ENCODE results near the gene DENND1A. TPM values are rescaled to one million over a fixed set of nuclear protein-coding genes. Genes with fewer than 3 reads are reported as not detected.

Gene DENND1A
- total RNA-seq, 1 donor from 2014 or later = 13.6 TPM

DNA sequence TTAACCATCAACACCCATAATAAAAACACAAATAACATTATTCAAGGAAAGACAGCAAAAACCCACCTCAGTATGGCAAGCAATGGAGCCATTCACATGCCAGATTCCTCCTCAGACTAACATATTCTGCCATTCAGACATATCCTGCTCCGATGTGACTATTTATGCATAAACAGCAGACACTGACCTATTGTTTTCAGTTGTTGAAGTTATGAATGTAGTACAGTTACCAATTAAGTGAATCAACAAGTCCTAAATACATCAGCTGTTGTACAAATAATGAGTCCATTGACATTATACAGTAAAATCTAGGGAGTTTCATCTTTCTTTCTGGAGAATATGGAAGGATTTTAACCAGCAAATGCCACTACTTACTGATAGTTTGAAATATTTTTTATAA, 131.7 kb downstream of the DENND1A start:
- intact Hi-C loops (cut with DNase I) = no loop called here
- DNase-seq (ENCODE audit: missing footprints) (no peak), ATAC-seq (no peak)

DNA sequence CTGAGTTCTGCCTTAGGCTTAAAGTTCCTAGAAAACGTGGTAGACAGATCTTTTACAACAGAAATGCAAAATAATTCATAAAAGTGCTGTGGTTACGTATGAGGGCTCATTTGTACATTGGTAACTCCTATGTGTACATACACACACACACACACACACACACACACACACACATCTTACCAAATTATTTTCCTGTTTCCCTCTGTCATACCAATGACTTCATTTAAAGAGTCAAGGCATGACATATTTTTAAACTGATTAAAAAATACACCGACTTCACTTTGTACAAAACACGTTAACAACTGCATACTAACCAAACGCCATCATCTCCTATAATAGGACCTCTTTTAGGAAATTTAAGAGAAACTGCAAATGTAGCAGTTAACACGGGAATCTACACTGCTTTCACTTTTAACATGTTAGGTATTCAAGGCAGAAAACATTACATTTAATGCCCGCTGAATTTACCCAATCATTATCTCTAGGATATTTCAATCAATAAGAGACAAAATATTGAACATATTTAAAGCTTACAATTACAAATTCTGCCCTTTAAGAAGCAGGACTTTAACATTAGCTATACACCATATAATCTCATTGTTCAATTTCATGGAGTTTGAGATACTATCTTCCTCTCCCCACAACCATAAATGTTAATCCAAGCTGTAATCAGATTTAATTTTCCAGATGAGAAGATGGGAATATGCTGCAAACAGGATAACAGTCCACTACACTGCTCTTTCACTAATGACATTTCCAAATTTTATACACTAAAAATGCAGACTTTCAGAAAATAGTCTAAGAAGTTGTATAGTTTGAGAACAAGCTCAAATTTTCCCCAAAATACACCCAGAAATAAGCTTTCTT, 133.1 kb downstream of the DENND1A start:
- intact Hi-C loops (cut with DNase I) = no loop called here
- DNase-seq (ENCODE audit: missing footprints) (no peak), ATAC-seq (no peak)

DNA sequence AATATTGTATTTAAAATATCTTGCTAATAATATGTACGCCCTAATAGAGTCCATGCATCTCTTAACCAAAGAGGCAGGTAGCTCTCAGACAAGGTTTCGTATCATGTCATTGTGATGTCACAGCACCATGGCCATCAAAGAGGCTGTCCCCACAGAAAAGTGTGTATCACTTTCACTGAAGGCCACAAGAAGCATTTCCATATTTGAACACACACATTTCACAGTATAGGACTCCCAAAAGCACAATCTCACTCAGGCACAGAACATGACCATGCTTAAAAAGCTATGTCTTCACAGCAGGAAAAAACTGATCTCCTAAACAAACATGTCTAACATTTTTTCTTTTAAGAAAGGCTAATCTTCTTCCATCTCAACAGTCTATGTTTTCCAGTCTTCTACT, 133.8 kb downstream of the DENND1A start:
- no peak for ATAC-seq
- DNase-seq (ENCODE audit: missing footprints) = no peak
- intact Hi-C loops (cut with DNase I) = no loop called here

DNA sequence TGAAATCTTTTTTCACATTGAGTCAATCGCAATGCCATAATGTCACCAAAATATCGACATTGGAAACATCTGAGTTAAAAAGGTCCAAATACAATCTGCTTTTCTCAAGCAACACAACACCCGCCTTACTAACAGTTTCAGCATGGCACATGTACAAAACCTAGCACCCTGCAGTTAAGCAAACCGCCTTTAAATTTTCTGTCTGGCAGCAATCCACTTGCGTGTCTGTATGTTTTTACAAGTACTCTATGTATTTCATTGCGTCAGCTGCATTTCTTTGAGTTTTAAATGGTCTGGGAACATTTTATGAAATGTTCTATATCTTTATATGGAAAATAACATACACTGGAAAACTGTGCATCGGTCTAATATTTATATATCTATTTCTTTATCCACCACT, 134.6 kb downstream of the DENND1A start:
- intact Hi-C loops (cut with DNase I) = no loop called here
- ATAC-seq (no peak), DNase-seq (ENCODE audit: missing footprints) (no peak)

DNA sequence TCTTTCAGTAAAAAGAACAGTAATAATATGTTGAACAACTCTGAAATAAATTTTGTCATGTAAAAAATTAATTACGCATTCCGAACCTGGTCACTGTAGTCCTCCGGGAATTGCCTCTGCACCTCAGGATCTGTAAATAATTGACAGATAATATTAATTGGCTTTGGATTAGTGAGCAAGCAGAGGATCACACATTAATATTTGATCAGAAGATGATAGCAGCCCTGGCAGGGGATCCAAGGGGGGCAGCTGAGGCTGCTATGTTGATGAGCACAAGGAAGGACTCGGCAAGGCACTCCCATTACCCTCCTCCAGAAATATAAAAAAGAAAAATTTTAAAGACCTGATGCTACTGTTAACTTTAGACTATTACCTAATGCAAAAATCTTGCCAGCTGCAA, 137.4 kb downstream of the DENND1A start:
- intact Hi-C loops (cut with DNase I) = no loop called here
- DNase-seq (ENCODE audit: missing footprints) (no peak), ATAC-seq (no peak)

DNA sequence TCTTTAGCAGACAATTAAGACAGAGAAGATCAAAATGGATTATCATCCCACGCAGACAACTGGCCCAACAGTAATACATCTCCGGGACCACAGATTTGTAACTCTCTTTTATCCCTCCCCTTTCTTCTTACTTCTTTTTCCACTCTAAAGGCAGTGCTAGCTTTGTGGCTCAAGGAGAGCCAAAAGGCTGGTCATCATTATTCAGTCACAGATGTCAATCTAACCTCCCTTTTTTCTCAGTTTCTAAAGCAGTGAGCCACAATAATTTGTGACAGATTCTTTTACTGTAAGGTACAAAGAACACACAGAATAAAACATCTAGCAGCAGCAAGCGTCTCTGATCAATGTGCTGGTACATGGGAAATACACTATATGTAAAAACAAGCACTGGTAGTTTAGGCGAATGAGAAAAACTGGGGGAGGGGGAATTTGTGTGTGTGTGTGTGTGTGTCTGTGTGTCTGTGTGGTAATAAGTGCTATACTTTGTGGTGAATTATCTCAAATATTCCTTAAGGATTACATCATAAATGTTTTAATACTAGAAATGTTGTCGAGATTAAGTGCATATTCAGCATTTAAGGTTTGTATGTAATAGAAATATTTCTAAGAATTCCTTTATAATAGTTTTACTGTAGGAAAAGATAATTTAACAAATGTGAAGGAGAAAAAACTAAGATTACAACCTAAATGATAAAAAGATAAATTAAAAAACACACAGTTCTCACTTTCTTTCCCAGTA, 140.2 kb downstream of the DENND1A start:
- ATAC-seq (no peak), DNase-seq (ENCODE audit: missing footprints) (no peak)
- intact Hi-C loops (cut with DNase I) = no loop called here

DNA sequence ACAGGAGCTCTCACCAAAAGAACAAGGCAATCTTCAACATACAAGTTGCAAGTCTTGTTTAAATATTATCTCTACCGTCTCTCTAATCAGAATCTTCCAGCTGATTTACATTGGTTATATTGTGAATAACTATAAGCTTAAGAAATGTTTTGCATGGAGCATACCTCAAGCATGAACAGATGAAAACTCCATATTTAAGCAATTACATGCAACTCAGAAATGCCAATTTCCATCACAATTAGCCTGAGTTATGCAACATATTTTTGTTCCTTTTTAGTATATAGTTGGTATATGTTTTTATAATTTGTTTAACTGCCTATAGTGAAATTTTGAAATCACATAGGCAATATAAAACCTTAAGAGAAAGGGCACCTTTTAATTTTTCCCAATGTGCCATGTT, 142.5 kb downstream of the DENND1A start:
- ATAC-seq (no peak), DNase-seq (ENCODE audit: missing footprints) (no peak)
- intact Hi-C loops (cut with DNase I) = no loop called here

DNA sequence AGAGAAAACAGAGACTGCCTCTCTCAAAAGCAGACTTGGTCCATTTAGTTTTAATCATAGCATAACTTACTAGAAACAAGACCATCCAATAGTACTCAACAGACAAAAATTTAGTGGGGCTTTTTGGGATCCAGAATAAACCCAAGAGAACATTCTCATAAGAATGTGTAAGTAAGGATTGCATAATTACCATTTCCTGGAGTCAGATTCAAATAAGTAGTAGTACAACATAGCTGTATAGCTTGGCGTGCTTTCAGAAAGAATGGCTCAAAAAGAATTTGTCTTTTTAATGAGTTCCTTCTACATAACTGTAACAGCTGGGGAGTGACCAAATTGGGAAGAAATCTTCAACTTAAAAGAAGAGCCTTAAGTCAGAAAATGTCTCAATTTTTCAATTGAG, 145.4 kb downstream of the DENND1A start:
- no peak for ATAC-seq
- no peak for DNase-seq (ENCODE audit: missing footprints)
- intact Hi-C loops (cut with DNase I) = no loop called here

DNA sequence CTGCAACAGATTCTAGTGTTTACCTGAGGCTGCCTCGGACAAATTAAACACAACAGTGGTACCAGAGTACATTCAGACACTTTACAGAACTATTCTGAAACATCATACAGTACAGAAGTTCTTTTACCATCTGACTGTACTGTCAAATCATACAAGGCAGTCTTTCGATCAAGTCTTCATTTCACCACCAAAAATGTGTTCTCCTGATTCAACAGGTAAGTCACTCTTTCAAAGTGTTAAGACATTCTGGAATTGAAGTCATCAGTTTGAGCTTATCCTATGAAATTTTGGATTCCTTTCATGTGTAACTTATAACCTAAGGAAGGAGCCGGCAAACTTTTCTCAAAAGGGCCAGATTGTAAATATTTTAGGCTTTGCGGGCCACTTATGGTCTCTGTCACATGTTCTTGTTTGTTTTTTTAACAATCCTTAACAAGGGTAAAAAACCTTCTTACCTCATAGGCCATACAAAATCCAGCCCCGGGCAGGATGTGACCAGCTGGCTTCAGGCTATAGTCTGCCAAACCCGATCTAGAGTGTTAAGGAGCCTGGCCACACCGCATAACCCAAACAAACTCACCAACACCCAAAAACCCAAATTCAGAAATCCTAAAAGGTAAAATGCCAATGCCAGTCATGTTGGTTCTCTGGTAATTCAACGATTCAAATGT, 151.6 kb downstream of the DENND1A start:
- no peak for ATAC-seq
- intact Hi-C loops (cut with DNase I) = no loop called here
- DNase-seq (ENCODE audit: missing footprints) = no peak

DNA sequence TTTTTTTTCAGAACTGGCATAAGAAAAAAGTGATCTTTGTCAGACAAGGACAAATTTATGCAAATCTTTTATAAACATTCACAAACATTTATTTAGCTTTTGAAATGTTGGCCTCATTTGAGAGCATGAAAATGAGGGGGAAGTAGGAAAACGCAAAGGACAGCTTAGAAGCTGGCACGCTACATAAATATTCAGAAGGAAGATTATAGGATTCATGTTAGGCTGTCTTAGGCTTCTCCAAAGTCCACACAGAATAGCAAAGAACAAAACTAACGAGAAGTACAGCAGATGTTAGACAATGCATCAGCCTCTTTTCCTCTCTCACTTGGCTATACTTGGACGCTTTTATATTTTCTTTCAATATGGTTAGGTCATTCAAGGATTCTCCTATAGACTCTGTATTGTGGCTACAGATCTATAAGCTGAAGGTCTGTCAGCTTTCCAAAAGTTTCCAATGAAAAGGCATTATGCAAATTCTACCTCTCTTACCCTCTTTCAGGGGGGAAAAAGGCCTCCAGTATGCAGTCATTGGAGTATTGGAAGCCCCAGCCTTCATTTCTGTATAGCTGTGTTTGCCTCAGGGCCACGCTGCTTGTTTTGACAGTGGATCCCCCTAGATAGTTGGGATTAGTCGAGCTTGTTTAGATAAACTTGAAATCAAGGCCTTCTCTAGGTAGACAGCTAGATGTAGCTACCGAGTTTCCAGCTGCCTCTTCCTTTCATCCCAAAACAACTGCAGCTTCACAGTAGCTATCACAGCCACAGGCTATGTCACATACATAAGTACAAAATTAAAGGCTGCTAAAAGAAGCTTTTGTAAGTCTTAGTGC, 153.0 kb downstream of the DENND1A start:
- intact Hi-C loops (cut with DNase I) = no loop called here
- no peak for DNase-seq (ENCODE audit: missing footprints)
- ATAC-seq = no peak

DNA sequence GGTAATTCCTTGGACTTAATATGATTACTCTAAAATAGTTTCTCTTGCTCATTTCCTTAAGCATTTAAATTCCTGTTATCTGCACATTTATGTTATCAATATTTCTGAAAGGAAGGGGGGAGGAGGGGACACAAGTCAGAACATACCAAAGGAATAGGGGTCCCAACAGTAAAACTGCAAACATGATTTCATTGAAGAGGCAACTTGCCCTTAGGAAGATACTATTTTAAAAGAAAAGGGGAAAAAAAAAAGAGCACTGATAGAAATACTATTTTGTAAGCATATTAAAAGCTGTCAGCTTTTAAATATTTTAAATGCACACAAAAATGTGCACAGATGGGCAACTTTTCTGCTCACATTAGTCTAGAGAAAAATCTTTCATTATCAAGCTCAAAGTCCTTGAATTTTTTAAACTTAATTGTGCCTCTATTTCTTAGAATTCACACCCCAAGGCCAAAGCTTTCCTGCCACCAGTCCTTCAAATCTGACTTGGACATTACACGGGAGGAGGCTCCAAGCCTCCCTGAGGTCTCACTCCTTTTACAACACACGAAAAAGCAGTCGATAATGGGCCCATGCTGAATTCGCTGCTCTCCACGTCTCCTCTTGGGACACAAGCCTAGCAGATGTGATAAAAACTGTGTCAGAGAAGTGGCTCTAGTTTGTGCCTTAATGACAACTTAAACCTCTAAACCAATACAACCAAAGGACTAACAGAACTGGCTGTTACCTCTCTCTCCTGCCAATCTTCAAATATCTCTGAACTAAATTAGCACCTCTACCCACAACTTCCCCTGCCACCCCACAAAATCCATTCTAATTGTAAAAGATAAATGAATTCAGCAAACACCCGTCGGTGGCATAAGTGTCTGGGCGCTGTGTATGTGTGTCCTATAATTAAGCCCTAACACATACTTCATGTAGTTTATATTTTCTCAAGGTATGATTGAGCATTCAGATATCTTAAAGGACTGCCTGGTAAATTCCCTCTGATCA, 154.3 kb downstream of the DENND1A start:
- intact Hi-C loops (cut with DNase I) = no loop called here
- no peak for DNase-seq (ENCODE audit: missing footprints)
- no peak for ATAC-seq

DNA sequence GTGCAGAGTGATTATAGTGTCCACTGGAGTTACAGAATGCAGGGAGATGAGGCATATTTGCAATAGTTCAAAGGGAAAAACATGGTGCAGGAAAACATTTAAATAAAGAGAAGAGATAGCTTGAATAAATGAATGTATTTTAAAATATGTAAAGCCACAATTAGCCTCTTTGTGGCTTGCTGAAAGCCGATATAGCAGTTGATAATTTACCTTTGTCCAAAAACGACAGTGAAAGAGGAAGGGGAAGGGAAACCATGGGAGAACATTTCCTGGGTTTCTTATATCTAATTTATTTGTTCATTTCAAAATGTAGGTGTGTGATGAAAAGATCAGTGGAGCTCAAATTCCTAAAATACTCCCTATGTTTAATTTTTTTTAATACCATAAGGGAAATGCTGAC, 156.1 kb downstream of the DENND1A start:
- DNase-seq (ENCODE audit: missing footprints) (no peak), ATAC-seq (no peak)
- intact Hi-C loops (cut with DNase I) = no loop called here

DNA sequence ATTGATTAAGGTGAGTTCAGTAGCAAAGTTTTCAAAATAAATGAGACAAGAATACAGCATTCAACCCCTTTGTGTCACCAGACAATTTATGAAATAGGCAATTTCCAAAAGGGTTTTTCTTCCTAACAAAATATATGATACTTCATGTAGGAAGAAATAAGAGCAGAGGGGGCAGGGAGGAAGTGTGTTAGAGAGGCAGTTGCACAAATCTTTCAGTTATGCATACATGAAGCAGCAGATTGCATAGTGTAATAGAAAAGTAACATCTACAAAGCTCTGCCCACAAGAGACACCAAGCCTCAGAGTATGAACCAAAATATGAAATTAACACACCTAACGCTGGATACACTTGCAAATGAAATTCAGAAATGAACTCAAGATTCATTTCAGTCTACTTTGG, 157.0 kb downstream of the DENND1A start:
- intact Hi-C loops (cut with DNase I) = no loop called here
- DNase-seq (ENCODE audit: missing footprints) (no peak), ATAC-seq (no peak)

DNA sequence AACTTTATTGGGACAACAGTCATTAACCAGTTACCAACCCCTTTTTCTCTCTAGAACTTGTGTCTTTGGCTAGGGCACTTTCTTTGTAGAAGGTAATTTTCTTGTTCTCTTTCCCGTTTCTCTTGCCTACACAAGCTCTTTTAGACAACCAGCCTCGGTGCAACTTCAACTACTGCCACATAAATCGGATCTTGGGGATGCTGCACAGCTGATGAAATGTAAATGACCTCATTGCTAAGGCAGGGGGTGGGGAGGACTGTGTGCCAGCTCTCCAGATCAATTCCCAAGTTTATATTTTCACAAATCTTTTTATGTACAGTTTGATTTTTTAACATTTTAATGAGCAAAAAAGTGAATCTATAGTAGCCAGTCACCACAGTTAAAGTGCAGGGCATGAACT, 157.6 kb downstream of the DENND1A start:
- intact Hi-C loops (cut with DNase I) = no loop called here
- DNase-seq (ENCODE audit: missing footprints) (no peak), ATAC-seq (no peak)

DNA sequence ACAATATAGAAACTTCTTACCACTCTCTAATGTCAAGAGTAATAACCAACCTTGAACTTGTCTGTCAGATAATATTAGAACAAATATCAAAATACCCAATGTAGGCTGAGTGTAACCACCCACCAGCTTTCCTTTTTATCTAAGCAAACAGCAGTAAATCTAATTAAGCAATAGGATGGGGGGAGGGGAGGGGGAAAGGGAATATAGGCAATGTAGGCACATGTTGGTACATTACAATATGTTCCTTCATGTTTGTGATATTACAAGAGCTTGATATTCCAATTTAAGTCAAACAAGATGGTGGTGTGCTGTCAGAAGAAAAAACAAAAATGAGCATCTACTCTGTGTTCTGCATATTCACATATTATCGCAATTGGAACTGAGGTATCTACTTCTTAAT, 158.2 kb downstream of the DENND1A start:
- no peak for ATAC-seq
- intact Hi-C loops (cut with DNase I) = no loop called here
- DNase-seq (ENCODE audit: missing footprints) = no peak

DNA sequence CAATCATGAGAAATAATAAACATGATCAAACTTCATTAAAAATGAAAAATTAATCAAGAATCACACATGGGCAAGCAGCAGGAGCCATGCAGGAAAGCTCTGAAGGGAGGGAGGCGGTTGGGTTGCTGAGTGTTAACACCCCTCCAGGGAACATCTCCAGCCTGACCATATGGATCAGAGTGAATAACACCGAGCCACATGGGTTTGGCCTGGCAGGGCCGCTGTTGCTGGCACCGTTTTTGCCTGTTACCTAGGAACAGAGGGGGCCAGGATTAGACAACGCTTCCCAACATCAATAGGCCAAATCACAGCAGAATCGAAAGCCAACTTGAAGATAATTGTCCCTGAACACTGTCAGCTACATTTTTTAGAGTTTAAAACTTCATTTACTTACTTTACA, 160.2 kb downstream of the DENND1A start:
- DNase-seq (ENCODE audit: missing footprints) (no peak), ATAC-seq (no peak)
- intact Hi-C loops (cut with DNase I) = no loop called here

DNA sequence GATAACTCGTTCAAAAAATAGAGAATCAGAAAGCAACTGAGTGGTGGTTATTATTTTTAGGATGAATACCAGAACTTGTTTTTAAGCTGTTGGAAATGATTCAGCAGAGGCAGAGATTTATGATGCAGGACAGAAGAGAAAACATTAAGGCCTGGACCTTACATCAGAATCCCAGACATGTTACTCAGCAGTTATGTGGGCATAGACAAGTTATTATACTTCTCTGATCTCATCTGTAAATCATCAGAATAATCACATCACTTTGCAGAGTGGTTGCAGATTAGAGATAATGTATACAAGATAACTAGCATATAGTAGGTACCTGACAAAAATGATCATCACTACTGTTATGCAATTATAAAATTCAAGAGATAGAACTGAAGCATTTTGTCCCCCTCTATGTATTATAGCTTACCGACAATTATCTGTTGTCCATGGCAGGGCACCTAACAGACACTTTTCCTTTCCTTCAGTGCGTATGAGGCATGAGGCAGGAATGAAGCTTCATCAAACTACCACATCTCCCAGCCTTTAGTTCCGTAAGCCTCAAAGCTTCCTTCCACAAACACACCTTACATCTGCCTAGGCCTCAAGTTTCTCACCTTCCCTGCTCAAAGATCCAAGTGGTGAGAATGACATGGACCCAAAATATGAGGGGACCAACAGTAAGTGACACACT, 165.9 kb downstream of the DENND1A start:
- DNase-seq (ENCODE audit: missing footprints) (no peak), ATAC-seq (no peak)
- intact Hi-C loops (cut with DNase I) = no loop called here
